HG03103 (cell line): Measurements from ENCODE around the gene ST6GALNAC5.
"Not testable (repeated sequence)": the region's sequence is repeated elsewhere in the genome, so short reads cannot be mapped to it uniquely, and the experiment has no call there.

Experiments used
- ATAC-seq: cut with Tn5 transposase; IDR thresholded peaks from one replicate; pipeline ENCODE4 v1.9.1; 2021; ENCODE audit warnings: low read depth; ENCODE audit not compliant: unreplicated experiment

Gene ST6GALNAC5

GRCh38 chr1:76867342-76868130 is at the start of gene ST6GALNAC5:
Gene ST6GALNAC5 (plus strand): TSS chr1:76867480.
- ATAC-seq: no peak

DNA sequence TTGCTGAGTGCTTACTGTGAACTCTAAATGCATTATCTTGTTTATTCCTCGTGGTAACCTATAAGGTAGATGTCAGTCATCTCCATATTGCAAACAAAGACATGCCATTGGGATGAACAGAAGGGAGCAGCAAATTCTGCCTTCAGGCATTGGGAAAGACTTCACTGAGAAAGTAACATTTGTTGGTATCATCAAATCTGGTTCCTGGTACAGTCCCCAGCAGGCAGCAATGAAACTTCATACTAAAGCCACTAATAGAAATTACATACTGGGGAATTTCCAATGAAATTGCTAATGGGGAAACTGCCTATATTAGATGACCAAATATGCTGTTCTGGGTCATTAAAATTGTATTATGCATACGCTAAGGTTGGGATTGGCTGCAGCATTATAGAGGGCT is 47.3 kb upstream of the ST6GALNAC5 start:
- no peak for ATAC-seq

DNA sequence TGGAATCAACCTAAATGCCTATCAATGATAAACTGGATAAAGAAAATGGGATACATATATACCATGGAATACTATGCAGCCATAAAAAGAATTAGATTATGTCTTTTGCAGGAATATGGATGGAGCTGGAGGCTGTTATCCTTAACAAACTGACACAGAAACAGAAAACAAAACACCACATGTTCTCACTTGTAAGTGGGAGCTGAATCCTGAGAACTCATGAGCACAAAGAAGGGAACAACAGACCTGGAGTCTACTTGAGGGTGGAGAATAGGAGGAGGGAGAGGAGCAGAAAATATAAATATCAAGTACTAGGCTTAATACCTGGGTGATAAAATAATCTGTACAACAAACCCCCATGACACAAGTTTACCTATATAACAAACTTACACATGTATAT is 44.3 kb upstream of the ST6GALNAC5 start:
- not testable (repeated sequence) for ATAC-seq

- no peak for ATAC-seq
These were observed 43.2 kb upstream of the ST6GALNAC5 start for GRCh38 chr1:76824106-76824505.

DNA sequence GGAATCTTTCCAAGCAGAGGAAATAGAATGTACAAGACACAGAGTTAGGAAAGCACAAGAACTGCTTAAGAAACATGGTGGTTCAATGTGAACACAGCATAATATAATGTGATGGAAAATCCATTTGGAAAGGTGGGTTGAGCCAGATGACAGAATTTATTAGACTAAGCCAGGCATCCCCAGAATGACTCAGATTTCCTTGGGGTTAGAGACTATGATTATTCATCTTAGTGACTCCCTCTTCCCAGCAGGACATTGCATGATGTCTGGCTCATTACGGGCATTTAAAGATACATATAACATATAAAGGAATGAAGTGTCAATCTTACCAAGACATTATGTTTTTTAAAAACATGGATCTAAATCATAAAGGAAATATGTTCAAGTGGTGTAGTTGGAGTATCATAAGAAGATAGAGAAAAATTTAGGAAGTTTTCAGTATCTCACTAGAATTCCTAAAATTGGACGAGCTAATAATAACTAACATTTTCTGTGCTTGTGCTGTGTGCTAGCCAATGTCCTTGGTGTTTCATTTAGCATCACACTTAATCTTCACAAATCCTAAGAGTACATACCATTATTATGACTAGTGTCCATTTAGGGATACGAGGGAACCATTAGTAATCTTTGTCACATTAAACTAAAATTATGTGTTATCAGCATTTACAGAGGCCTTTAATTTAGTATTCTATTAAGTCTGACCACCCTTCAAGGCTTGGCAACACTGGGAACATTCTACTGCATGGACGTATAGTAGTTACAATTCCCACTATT is 41.0 kb upstream of the ST6GALNAC5 start:
- no peak for ATAC-seq

- no peak for ATAC-seq
These were observed 40.2 kb upstream of the ST6GALNAC5 start for GRCh38 chr1:76827066-76827465.

DNA sequence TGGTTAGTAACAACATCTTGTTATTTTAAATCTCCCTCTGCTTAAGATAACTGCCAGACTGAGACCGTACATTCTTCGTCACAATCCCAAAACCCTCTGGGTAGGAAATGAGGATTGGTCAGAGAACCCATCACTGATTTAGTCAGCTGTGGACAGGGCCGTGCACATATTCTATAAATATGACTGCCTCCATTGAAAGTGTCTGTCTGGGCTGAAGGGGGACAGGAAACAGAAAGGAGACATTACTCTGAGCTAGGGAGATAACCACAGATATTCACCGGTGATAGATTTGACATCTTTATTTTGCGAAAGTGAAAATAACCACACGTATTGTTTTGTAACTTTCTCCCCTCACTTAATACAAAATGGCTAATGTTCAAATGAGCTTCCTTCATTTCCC is 36.9 kb upstream of the ST6GALNAC5 start:
- ATAC-seq: no peak

- ATAC-seq: no peak
These were observed 34.8 kb upstream of the ST6GALNAC5 start for GRCh38 chr1:76832521-76832920.

DNA sequence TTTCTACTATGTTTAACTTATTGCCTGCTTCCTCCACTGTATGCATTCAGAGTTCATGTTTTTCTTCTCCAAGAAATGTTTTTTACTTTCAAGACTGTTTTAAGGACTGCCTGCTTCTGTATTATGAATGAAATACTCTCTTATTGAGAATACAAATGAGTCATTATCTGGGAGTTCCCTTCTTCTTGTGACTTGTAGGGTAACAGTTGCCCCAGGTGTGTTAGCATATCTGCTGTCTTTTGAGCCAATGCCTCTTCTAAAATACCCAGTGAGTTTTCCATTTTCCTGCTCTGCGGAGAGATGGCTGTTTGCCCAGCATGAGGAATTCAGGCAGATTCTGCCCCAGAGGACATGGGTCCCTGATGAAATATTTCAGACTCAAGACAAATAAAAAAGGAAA is 34.1 kb upstream of the ST6GALNAC5 start:
- no peak for ATAC-seq

GRCh38 chr1:76833856-76834255 is 33.4 kb upstream of the ST6GALNAC5 start:
- no peak for ATAC-seq

GRCh38 chr1:76835203-76835602 is 32.1 kb upstream of the ST6GALNAC5 start:
- no peak for ATAC-seq

- no peak for ATAC-seq
These were observed 27.0 kb upstream of the ST6GALNAC5 start for GRCh38 chr1:76840278-76840677.

GRCh38 chr1:76841460-76841859 is 25.8 kb upstream of the ST6GALNAC5 start:
- no peak for ATAC-seq

GRCh38 chr1:76843821-76844464 is 23.3 kb upstream of the ST6GALNAC5 start:
- ATAC-seq: no peak

GRCh38 chr1:76854255-76854654 is 13.0 kb upstream of the ST6GALNAC5 start:
- no peak for ATAC-seq

DNA sequence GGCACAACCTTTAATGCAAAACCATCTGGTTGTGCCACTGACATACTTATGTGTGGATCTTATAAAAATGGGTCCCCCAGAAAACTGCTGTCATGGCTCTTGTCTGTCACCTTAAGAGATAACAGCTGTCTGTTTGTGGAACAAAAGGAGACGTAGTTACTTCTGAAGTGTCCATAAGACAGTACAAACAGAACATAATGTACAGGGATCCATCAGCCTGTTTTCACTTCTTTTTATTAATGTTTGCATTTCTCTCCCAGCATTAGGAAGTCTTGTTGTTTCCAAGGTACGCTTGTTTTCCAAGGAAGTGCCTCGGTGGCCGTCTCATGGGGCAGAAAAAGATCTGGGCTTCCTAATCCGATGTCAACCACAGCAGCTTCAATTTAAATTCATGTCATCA is 11.2 kb upstream of the ST6GALNAC5 start:
- no peak for ATAC-seq

GRCh38 chr1:76857138-76857537 is 10.1 kb upstream of the ST6GALNAC5 start:
- no peak for ATAC-seq

- no peak for ATAC-seq
These were observed 9.3 kb upstream of the ST6GALNAC5 start for GRCh38 chr1:76857973-76858372.

DNA sequence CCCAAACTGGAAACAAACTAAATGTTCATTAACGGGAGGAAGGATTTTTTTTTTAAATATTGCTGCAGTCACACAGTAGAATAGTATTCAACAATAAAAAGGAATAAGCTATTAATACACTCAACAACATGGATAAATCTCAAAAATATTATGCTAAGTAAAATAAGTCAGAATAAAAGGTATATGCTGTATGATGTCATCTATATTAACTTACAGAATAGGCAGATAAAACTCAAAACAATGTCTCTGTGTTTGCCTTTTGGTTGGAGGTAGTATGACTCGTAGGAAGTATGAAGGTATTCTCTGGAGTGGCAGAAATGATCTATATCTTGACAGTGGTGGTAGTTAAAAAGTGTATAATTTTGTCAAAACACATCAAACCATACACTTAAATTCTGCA is 6.1 kb upstream of the ST6GALNAC5 start:
- no peak for ATAC-seq

DNA sequence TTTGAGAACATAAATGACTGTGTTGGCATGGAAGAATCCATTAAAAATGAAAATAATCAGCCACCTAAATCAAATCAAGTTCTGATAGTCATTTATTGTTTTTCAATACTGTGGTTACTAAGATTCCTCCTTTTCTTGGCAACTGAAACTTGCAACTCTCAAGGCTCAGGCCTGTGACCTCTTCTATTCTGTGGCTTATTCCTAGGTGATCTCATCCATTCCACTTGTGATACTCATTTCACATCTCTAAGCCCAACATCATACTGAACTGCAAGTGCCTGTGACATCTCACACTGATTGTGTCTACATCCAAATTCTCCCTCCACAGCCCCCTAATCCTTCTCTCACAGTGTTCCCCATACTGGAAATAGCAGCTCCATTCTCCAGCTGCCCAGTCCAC is 4.8 kb upstream of the ST6GALNAC5 start:
- ATAC-seq: no peak

- no peak for ATAC-seq
These were observed 2.9 kb upstream of the ST6GALNAC5 start for GRCh38 chr1:76864383-76864782.
